Head of caudate nucleus (tissue), 42 donors: ENCODE measurements around the gene CBFA2T3.
"Not testable (repeated sequence)": the region's sequence is repeated elsewhere in the genome, so short reads cannot be mapped to it uniquely, and the experiment has no call there.

ENCODE experiments used
- DNase-seq, 42 donors: peaks; one replicate each; pipeline versions ENCODE4 v3.0.0 to v3.0.0-alpha.2; 2020 to 2021; ENCODE audit warnings: mixed read lengths in 7 of 42
- intact Hi-C: fragments of 100-400 bp; cut with DNase I; formaldehyde crosslinking; loops from one replicate; pipeline ENCODE4 v1.15.0; 2022

CBFA2T3 gene

DNA sequence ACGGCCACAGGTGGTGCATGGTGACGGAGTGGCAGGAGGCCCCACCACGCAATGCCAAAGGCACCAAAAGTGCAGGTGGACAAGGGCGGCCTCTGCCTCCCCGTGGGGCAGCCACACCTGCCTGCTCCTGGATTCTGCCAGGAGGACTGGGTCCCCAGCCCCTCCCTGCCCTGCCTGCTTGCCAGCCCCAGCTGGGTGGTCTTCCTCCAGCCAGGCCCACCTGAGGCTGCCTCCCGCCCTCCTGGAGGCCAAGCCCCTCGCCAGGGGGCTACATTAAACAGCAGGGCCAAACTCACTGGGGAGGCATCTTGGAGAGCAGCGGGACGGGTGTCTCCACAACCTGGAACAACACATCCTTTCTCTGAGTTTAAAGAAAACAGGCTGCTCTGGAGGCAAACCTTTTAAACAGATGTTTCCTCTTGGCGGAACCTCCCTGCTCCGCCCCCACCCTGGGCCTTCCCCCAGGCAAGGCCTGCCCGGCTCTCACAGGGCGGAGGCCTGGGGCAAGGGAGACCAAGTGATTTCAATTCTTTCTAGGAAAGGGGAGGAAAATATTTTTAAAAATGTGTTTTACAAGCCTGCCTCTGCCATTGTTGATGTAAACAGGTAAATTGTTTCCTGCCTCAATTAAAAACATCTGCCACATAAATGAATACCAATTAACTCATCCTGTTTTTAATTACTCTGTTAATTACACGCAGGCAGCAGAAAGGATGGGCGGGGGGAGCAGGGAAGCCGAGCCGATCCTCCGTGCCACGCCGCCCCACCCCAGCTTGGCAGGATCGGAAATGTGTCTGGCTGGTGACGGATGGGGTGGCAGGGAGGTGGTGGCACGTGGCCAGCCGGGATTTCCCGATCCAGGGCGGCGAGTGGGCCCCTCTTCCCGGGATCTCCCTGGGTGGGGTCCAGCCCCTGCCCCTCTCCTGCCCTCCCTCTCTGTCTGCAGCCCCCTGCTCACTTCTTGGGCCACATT lies 56.1 kb downstream of the CBFA2T3 start:
- peak in 2 of 42 donors; percentile 28 for DNase-seq
- intact Hi-C loops = no loop called here

DNA sequence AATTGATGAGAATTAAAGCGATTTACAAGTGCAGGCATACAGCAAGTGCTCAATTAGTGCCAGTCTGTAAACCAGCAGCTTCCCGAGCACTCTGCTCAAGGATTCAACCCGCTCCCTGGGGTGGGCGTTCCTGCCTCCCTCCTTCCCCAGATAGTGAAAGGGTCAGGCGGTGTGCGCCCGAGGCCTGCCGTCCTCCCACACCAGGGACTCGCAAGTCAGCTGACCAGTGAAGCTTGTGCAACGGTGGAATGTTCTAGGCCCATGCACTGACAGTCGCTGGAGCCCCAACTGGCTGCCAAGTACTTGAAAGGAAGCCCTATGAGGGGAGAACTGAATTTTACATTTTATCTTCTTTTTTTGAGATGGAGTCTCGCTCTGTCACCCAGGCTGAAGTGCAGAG lies 57.1 kb downstream of the CBFA2T3 start:
- intact Hi-C loops = no loop called here
- no peak for DNase-seq

DNA sequence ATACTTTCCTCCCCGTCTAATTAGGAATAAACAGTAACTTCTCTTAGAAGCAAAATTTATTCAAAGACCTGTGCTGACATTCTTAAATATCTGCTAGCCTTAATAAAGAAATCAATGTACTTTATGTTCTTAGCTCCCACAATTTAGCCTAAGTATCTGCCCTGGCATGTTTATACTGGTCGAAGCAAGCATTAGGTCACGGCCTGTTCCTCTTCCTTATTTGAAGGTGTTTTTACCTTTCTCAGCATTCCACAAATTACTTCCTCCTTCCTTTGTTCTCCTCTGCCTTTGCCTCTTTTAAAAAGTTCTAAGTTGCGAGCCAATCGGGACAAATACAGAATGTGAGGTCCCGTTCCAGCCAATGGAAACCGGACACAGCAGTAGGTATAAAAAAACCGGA lies 58.1 kb downstream of the CBFA2T3 start:
- intact Hi-C loops, DNase-seq: not testable (repeated sequence)

DNA sequence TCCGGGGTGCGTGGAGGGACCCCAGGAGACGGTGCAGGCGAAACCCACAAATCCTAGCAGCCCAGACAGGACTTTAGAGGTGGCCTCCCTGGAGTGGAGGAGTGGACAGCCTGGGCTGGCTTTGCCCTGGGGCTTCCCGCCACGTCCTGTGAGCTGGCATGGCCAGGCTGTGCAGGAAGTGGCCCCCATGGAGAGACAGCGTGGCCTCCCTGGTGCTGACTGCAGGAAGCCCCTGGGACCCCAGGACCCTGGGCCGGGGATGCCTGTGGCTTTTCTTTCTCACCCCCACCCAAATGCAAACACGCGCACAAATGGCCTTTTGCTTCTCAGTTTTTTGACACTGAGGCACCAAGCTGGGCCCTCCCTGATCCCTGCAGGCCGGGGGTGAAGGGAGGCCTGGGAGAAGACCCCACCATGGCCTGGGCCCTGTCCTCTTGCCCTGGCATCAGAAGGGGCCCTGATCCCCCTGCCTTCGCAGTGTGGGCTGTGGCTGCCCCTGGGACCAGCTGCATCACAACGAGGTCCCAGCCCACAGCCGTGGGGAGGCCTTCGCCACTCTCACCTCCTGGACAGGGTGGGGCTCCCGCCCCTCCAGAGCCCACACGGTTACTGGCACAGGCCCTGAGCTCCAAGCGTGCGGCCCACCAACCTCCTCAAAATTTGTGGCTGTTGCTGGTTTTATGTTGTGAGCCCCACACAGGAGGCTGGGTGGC lies 58.9 kb downstream of the CBFA2T3 start:
- intact Hi-C loops = no loop called here
- DNase-seq = no peak

DNA sequence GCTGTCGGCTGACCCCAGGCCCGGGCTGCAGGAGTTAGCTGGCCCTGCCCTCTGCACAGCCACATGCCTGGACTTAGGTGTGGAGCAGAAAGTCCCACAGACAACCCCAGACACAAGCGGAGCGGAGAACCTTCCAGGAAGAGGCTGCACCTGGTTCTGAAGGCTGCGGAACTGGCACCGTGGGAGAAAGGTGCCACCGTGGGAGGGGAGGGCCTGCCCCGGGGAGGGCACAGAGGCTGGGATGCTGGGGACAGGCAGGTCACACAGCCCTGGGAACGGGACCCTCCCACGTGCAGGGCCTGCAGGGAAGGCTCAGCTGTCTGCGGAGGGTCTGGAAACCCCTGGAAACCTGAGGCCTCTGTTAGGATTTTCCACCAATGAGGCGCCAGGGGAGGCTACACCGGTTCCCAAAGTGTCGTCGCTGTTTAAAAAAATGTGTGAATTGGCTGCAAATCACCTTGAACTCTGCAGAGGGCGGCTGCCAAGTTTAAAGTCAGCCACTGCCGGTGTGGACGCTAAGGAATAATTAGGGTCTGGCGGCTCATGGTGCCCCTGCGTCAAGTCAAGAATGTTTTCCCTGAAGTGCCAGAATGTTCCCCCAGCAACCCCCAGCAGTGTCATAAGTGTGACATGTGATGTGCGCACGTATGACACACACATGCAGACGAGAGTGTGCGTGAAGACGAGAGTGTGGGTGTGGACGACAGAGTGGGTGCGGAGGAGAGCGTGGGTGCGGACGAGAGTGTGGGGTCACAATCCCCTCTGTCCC lies 59.7 kb downstream of the CBFA2T3 start:
- intact Hi-C loops = no loop called here
- DNase-seq = no peak

DNA sequence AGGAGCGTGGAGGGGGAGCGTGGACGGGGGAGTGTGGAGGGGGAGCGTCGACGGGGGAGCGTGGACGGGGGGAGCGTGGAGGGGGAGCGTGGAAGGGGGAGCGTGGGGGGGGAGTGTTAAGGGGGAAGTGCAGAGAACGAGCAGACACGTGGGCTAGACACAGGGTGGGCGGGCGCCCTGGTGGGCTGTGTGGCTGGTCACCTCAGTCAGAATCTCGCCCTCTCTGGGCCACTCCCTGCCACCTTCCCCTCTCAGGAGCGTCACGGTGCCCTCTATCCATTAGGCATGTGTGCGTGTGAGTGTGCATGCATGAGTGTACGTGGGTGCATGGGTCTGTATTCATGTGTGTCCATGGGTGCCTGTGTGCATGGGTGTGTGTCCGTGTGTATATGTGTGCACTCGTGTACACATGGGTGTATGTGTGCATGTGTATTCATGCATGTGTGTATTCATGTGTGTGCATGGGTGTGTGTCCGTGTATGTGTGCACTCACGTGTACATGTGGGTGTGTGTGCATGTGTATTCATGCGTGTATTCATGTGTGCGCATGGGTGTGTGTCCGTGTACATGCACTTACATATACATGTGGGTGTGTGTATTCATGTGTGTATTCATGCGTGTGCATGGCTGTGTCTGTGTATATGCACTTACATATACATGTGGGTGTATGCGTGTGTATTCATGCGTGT lies 61.2 kb downstream of the CBFA2T3 start:
- DNase-seq = no peak
- intact Hi-C loops = no loop called here

DNA sequence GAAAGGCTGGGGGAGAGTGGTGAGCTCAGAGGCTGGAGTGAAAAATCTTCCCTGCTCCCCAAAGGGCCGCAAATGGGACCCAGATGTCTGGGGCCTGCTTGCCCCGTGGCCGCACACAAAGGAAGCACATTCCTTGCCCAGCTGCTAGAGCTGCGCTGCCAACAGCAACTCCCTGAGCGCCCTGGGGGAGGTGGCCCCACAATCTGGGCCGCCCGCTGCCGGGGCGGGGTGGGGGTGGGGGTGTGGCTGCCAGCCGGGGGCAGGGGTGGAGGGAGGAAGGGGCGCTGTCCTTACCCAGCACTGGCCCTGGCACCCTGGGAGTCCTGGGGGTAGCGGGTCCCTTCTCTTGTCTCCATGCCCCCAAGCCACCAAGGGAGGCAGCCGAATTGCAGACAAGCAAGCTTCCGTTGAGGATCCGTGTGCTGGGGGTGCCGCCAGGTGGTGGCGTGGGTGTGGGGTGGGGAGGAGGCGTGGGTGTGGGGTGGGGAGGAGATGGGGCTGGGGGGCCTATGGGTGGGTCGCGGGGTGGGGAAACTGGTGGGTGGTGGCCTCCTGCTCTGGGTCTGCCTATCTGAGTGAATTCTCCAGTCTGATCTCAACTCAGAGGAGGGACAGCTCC lies 62.1 kb downstream of the CBFA2T3 start:
- intact Hi-C loops = no loop called here
- DNase-seq = no peak

DNA sequence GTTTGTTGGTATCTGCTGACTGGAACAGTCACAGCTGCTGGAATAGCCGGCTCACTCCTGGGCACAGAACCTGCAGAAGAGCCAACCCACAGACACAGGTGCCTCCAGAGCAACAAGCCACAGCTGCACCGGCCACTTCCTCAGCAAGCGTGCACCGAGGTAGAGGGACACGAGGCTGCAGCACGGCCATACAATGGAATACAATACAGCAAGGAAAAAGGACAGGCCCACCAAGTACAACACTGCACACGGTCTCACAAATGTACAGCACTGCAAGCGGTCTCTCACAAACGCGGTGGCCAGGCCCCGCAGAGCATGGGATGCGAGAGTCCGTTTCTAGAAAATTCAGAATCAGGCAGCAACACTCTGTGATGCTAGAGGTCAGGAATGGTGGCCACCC lies 63.1 kb downstream of the CBFA2T3 start:
- intact Hi-C loops = no loop called here

DNA sequence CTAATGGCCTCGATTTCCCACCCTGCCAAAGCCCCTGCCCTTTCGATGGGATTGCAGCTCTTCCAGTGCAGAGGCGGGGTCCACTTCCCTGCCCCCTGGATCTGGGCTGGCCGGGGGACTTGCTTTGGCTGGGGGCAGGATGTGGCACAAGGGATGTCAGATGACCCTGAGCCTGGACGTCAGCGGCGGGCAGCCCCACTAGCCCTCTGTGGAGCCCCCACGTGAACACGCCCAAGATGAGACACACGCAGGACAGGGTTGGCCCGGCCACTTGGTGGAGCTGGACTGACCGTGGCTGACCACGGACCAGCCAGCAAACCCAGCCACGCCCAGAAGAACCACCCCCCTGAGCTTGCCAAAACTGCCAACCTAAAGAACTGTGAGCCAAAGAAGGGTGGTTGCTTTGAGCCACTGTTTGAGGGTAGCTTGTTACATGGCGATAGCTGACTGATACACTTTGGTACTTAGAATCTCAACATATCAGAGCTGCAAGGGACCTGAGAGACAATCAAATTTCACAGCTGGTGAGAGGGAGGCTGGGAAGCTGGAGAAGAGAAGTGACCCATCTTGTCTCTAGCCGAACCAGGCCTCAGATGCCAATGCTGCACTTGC lies 63.9 kb downstream of the CBFA2T3 start:
- no peak for DNase-seq
- intact Hi-C loops = no loop called here

More for the DNA sequence above, 63.1 kb downstream of the CBFA2T3 start:
- DNase-seq = no peak

DNA sequence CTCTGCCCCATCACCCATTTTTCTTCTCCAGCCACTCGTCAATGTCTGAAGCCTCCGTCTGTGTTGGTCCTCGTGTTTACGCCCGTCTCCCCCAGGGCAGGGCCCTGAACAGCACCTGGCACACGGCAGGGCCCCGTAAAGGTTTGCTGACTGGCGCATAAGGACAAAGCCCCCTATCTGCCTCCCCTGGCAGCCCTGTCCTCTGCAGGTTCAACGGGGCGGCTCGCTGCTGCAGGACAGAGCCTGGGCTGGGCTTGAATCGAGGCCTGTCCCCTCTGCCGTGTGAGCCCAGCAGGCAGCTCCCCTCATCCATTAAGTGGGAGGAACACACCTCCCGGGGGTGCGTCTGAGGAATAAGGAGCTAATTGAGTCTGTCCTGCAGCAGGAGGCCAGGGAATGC lies 64.5 kb downstream of the CBFA2T3 start:
- intact Hi-C loops = no loop called here
- DNase-seq = no peak

DNA sequence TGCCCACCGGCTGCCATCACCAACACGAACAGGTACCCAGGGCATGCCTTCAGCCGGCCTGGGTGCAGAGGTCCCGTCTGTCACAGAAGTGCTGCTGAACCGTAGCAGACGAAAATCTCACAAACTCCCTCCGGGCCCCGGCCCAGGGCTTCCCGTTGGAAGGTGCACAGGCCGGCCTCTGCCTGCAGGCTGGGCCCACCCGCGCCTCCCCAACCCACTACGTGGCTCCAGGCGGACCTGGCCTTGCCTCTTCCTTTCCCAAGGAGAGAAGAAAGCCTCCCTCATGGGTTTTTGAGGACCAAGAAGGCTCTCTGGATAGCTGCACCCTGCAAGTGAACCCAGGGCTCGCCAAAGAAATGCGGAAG lies 65.1 kb downstream of the CBFA2T3 start:
- intact Hi-C loops = no loop called here

DNA sequence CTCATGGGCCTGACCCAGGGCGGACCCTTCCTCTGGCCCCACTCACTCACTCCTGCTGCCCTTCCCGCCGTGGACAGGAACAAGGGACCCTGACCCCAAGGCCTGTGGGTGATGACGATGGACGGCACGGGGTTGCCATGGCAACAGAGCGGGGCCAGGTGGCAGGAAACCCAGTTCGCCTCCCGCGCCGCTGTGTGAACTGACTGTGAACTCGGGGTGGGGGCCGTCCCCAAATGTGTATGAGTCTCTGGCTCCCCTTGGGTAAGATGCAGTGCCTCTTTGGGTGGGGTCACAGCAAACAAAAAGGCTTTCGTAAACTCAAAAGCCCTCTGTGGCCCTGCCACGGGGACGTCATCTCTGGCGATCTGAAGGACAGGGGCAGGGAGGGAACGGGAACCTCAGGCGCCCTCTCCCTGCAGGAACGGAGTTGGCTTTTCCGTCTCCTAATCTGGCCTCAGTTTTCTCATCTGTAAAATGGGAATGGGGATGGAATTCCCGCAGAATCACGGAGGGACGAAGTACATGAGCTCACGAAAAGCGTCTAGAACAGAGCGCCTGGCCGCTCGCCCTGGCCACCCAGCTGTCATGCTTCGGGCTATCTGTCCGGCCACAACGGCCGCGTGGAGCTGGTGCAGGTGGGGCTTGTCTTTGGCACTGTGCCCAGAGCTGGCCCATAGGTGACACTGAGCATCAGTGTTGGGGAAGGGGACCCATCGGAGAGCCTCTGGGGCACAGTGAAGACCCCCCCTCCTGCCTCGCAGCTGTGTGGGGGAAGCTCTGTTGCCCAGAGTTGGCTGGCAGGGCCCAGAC lies 65.7 kb downstream of the CBFA2T3 start:
- intact Hi-C loops = no loop called here
- no peak for DNase-seq

More for the DNA sequence above, 65.1 kb downstream of the CBFA2T3 start:
- DNase-seq = no peak

DNA sequence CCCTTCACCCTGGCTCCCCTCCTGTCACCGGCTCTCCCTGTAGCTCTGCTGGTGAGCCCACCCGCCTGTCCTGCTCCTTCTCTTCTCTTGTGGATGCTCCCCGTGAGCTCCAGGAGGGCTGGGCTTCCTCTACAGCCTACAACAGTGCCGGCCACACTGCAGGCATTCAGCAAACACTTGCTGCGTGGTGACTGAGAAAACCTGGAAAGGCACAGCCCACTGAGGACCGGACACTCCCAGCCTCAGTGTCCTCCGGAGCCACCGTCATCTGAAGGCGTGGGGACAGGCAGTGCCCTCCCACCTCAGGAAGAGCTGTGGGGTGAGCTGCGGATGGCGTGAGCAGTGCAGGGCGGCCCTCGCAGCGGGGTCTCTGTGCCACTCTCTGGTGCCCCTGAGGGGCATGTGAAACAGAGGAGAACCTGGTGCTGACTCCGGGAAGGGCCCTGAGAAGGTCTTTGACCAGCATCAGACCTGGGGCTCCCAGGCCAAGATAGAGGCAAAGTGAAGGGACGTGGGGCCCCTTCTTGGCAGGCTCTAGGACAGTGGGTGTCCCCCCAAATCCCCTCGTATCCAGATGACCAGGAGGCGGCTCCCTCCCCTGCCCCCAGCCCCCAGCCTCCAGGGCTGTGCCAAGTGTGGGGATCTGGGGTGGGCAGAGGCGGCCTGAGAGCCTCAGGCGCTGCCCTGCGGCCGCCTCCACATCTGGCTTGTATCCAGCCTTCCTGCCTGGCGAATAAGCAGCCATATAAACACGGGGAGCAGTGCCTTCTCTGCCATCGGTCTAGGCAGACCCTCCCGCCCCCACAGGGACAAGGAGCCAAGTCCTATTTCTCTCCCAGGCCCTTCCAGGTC lies 66.5 kb downstream of the CBFA2T3 start:
- DNase-seq = no peak
- intact Hi-C loops = no loop called here

DNA sequence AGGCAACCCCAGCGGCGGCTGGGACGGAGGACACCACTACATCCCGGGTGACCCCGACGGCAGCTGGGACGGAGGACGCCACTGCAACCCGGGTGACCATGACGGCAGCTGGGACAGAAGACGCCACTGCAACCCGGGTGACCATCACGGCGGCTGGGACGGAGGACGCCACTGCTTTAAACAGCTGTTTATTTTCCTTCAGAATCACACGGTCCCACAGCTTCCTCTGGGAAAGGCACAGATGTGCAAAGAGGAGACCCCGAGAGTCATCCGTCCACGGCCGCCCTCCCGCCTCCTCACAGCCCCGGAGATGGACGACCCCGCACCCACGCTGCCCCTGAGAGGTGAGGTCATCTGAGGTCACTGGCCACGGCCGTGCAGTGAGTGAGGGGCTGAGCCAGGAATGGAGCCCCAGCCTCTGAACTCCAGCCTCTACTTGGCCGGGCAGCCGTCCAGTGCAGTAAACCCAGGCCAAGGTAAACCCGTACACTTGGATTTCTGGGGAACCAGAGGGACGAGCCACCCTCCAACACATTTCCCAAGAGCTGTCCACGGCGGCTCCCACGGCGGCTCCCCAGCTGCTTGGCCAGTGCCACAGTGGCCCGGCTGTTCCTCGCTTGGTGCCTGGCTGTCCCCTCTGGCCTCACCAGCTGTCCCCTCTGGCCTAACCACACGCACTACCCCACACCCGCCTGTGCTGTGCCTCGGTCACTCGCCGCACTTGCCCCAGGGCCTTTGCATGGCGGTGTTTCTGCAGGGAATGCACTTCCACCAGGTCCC lies 67.4 kb downstream of the CBFA2T3 start:
- DNase-seq = no peak
- intact Hi-C loops = no loop called here

DNA sequence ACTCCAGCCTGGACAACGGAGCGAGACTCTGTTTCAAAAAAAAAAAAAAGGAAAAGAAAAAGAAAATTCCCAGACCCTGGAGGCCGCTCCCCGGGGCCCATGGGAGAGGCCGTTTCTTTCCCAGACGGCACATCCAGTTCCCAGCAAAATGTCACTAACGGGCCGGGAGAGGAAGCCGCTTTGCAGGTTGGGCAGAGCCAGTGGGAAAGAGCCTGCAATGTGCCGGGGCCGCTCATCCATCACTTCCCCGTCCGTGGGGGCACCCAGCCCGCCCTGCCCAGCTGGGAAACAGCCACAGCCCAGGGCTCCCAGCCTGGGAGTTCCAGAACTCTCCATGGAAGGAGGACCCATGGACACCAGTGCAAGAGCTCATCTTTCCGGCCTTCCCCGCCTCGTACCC lies 68.7 kb downstream of the CBFA2T3 start:
- no peak for DNase-seq
- intact Hi-C loops = no loop called here

DNA sequence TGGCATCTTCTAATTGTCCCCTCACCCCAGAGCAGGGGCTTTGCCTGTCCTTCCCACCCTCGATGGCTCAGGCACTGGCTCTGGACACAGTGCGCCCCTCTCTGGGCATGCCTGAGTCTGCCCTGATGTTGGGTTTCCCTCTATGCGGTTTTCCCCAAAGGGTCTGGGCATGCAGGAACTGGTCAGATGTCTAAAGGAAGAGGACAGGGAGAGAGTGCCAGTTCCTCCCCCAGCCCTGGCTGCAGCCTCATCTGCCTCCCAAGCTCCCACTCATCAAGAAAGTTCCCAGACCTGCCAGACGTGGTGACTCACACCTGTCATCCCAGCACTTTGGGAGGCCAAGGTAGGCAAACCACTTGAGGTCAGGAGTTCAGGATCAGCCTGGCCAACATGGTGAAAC lies 69.2 kb downstream of the CBFA2T3 start:
- no peak for DNase-seq
- intact Hi-C loops = no loop called here
